Peyer's patch (tissue), 4 donors: Measurements from ENCODE around the gene SHC2.

Source experiments
- CTCF ChIP-seq, 6 experiments: fragments of 450-650 bp in 4 of 6; fragments of 200-600 bp in 2 of 6; sonication (generic) in 1 of 6; IDR thresholded peaks; one replicate each; pipeline ENCODE4 v1.5.1; 2017 to 2019; ENCODE audit warnings: antibody characterized with exemption in 6 of 6, mild to moderate bottlenecking in 3 of 6, moderate library complexity in 1 of 6
- POLR2A ChIP-seq, 2 donors: fragments of 450-650 bp; IDR thresholded peaks; one replicate each; pipeline ENCODE4 v1.5.1; 2017; ENCODE audit warnings: antibody characterized with exemption in 2 of 2, mild to moderate bottlenecking in 2 of 2, moderate library complexity in 2 of 2

GRCh38 chr19:491146-491741 lies 30.4 kb upstream of the SHC2 start:
- TF ChIP-seq CTCF (IDR thresholded peaks at IDR 0.05) (no peak), POLR2A (IDR thresholded peaks at IDR 0.05) (no peak)
